Stimulated activated CD8-positive, alpha-beta memory T cell treated with anti-CD3 and anti-CD28 coated beads, Interleukin-4, amount 100 ng/mL, for 1 hour (primary cell): ENCODE measurements around the gene TANGO2.

ENCODE experiments used
- DNase-seq, 2 donors: peaks; one replicate each; pipeline ENCODE4 v3.0.0-alpha.2; 2020; ENCODE audit warnings: low read depth in 2 of 2, low spot score in 1 of 2

Gene TANGO2

DNA sequence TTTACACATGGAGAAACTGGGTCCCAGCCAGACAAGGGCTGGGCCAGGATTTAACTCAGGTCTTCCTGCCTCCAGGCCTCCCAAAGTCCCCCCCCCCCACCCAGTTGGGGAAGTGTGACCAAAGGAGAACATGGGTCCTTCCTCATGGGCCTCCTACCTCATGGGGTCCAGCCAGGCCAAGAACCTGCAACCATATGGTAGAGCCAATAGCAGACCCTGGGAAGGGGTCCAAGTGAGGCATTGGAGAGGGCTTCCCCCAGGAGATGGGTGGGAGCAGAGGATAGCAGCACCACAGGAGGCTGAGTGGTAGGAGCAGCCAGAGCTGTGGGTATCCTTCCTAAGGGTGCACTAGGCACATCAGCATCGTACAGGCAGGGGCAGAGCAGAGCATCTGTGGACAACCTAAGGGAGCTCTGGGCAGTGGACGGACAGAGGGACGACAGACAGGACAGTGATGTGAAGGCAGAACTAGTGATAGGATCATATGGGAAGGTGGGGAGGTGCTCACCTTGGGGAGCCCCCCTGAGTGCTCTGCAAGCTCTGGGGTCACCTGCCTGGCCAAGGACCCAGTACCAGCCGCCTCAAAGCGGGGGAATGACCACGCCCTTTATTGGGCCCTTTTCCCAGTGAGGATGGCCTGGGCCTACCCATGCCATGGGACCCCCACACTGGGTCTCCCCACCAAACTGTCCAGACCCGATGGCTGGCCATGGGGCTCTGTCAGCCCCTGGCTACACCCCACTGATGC is 8.7 kb upstream of the TANGO2 start:
- no peak for DNase-seq

DNA sequence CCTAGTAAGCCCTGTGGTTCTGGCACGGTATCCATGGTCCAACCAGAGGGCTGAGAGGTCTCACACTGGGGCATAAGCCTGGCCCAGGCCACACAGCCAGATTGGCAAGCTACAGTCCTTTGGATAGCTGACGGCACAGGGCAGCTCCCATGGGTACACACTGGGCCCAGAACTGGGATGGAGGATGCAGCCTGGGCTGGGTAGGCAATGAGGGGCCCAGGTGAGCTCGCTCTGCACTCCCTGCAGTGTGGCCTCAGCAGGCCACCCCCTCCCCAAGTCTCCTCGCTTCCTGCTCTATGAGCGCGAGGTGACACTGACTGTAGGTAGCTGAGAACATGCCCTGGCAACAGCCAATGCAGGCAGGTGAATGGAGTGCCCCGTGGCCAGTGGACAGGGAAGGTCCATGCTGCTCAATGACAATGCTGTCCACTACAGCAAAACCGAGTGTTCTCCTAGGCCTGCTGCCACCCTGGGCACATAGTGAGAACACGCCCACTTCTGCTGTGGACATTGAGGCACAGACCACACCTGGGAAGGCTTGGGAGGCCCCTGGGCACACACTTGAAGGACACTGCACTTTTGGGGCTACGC is 8.1 kb upstream of the TANGO2 start:
- no peak for DNase-seq

DNA sequence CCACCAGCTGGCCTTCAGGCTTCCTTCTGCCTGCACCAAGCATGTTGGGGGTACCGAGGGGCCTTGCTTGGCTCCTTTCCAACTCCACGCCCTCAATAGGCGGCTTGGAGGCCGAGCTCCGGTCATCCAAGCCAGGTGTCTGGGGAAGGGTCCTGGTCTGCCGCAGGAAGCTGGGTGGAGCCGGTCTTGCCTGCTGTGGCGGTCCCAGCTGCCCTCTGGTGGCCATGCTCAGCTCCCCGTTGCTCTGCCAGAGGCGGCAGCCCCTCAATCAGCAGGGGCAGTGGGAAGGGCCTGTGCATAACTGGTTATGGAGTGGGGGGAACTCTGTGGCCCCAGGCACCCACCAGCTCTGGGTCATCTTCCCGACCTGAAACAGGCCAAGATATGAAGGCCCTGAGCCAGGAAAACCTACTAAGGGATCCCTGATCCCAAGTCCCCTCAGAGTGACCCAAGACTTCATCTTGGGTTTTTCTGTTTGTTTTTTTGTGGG is 7.5 kb upstream of the TANGO2 start:
- DNase-seq, result no peak

DNA sequence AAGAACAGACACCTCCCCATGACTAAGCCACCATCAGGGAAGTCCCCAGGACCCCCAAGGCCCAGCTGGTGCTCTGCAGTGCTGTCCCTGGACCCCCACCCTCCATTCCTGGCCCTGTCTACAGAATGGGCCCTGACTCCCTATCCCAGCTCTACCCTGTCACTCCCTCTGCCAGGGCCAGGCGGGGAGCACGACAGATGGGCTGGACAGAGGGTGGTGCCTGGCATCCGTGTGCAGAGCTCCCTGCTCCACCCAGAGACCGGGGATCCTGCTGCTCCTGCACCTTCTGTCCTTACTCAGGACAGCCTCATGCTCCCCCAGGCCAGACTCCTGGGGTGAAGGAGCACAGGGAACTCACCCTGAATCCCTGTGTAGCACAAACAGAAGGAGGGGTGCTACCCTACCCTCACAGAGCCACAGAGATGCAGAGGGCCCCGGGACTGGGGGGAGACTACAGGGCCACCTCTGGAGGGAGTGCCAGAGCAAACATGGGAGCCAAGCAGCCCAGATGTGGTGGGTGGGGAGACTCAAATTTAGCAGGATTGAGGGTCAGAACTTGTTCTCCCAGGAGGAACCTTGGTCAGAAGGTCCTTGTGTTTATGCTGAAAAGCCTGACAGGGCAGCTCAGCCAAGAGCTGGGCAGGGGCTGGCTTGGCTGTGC is 6.3 kb upstream of the TANGO2 start:
- DNase-seq, result no peak

DNA sequence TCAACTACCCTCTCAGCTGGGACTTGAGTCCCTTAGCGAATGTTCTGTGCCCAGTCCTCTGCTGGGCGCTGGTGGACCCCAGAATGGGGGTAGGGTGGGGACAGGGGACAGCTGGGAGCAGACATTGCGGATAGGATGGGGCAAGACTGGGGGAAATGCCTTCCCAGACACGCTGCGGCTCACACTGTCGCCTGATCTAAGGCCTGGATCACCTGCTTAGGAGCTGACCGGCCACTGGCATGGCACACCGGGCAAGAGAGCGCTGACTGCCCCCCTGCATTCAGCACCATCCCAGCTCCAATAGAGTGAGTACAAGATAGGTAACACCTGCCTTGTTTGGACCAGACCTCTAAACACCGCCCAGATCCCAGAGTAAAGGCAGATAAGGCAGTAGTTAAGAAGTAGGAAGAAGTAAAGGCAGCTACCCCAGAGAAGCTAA is 5.7 kb upstream of the TANGO2 start:
- DNase-seq, result no peak

DNA sequence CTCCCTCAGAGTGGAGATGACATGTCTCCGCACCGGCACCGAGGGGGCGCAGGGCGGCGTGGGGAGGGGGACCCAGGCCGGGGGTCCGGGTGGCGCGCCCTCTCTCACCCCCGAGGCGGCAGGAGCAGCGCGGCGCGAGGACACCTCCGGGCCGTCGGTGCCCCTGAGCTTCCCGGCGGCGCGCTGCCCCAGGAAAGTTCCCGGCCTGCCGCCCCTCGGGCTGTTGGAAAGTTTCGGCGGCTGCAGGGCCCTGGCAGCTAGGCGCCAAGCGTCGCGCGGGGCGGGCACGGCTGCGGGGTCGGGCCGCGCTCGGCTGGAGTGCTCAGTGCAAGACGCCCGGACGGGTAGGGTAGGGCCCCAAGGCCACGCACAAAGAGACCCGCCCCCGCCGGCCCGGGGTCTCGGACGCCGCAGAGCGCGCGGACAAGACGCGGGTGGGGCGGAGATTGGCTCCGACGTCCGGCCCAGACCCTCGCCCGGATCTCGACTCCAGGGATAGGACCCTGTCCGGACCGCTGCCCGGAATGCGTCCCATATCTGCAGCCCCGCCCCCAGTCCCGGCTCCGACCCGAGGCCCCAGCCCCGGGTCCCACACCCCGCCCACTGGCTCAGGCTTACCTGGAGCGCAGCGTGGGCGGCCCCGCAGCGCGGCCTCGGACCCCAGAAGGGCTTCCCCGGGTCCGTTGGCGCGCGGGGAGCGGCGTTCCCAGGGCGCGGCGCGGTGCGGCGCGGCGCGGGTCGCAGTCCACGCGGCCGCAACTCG is 4.8 kb upstream of the TANGO2 start:
- no peak for DNase-seq

DNA sequence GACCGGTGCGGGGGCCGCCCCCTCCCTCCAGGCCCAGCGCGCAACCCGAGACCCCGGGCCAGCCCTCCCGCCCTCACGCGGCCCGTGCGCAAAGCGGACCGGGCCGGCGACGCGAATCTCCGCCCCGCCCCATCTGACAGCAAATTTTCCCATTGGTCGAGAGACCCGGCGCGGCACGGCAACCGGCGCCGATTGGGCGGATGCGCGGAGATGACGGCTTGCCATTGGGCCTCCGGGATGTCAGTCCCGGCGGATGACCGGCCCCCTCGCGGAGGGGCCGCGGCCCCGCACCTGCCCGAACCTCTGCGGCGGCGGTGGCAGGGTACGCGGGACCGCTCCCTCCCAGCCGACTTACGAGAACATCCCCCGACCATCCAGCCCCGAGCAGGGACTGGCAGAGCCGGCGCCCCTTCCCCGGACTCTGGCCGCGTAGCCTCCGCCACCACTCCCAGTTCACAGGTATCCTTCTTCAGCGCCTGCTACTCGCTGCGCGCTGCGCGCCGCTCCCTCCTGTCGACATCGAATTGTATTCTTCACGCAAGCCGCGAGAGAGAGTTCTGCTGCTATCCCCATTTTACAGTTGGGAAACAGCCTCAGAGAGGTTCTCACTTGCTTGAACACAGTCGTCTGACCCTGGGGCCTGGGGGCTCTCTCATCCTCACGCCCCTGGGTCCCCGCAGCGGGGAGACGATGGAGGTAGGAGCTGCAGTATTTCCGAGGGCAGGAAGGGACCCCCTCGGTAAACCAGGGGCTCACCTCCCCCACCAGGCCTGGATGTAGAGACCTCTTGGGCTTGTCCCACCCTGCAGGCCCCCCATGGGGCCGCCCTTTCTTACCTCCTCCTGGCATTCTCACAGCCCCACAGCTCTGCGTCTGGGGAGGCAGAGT is 3.9 kb upstream of the TANGO2 start, which contains the start of gene ARVCF:
TSS of gene ARVCF (minus strand) at position 90 of the 888 bp plus-strand sequence. CDS start 26,029 bp downstream, outside the sequence.
- peak; percentile 80 to 86 for DNase-seq

DNA sequence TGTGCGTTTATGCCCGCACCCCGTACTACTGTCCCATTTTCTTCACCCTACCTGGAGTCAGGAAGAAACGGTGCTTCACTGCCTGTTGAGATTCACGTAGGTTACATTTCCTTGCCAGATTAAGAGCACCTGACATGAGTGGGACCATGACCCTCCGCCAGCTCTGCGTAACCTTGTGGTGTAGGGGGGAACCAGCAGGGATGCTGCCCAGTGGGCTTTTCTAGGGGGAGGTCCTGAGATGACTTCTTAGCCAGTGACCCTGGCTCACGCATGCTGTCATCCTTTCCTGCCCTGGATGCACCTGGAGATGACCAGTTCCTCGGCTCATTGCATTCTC is 3.3 kb upstream of the TANGO2 start:
- DNase-seq, result no peak

DNA sequence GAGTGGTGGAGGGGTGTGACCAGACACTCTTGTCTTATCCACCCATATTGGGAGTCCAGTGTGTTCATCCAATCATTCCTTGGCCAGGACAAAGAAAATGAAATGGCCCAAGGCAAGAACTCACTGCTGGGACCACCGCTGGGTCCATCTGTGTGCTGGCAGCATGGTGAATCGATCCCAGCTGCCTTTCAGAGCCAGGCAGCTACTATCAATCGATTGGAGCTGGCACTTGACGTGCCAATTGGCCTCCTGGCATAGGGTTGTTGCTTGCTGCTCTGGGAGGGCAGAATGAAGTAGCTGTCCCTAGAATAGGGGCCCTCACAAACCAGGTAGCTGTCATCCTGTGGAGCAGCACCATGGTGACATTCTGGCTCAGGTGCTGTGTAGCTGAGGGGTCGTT is 2.9 kb upstream of the TANGO2 start:
- no peak for DNase-seq

DNA sequence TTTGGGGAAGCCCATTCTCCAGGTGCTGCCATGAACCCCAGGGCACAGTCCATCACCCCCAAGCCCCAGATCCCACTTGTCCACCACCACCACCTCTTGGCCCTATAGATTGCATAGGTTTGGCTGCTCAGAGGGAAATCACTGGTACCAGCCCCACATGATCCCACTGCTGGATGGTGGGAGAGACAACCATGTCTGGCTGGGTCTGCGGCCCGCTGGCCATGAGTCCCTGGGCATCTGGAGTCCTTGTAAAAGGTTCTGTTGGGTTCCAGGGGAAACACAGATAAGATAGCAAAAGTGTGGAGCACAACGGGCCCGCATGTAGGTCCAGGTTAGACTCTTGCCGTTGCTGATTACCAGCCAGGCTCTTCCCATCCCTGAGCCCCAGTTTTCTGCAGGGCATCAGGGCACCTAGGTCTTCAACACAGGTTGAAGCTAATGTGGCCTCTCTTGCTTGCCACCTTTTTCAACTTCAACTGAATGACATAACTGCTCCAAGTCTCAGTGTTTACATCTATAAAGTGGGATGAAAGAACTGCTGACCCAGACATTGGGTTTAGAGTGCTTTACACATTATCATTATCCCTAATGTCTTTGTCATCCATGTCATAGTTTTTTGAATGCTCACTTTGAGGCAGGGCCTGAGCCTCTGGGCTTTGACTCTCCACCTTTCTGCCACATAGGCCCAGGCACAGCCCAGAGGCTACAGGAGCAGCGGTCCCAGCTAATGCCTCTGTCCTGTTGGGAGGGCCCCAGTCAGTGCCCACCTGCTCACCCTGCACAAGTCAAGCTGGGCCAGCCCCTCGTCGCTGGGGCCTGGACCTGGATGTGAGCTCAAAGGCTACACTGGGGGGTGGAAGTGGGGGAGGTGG is 1.0 kb upstream of the TANGO2 start:
- DNase-seq, result no peak

DNA sequence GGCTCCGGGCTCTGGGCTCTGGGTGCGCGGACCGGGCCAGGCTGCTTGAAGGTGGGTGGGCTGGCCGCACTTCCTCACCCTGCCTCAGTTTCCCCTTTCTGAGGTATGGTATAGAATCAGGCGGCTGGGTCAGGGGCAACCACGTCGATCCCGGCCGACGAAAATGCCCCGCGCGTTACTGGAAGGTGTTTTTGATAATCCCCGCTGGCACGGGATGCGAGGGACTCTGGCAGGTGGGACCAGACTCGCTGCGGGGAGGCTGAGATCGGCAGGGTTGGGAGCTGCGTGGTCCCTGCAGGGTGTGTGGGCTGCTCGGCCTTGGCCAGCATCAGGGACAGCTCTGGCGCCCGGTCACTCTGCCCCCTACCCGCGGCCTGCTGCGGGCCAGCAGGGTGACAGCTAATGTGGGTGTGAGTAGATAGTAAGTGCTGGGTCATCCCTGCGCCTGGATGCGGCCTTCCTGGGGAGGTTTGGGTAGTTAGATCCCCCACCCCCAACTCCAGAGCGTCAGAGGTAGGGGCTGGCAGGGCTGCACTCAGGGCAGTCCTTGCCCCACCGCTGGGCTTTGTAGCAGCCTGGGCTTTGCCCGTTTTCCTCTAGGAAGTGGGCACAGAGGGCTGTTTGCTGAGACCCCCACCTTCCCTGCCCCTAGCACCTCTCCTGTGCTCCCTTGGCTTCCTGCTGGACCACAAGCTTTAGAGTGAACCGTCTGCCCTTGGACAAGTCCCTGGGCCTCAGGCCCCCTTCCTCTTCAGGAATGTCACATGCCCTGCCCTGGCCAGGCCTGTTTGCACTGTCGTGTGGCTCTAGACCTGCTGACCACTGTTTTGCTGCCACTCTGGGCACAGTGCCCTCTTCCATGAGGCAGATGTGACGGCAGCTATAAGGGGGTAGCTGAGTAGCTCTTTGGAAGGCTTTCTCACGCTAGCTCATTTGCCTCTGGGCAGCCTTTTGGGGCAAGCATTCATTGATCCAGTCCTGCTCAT is 579 bp downstream of the TANGO2 start:
- no peak for DNase-seq

DNA sequence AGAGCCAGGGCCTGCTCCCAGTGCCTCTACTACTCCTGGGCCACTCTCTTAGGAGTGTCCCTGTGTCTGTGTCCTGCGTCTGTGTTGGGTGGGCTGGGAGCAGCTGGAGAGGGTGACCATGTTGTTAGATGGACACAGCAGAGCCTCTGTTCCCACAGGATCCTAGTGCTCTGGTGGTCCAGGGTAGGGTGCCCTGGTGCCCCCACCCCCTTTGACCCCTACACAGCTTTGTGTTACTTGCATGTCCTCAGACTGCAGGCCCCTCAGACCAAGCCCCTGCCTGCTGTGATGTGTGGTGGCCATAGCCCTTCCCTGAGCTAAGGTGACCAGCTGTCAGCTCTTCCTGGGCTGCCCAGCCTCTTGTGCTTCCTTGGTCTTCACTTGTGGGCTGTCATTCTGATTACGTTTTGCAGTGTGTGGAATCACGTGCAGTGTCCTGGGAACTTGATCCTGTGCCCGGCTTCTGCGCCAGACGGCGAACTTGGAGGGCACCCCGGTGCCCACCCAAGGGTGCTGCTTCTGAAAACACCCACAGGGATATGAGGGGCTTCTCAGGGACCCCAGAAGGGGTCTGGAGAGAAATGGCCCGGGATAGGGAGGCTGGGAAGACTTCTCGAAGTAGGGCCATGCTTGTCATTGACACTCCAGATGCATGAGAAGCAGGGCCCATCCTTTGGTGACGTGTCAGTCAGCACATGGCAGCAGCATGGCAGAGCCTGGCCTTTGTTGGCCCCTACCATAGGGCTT is 1.5 kb downstream of the TANGO2 start:
- DNase-seq, result no peak

DNA sequence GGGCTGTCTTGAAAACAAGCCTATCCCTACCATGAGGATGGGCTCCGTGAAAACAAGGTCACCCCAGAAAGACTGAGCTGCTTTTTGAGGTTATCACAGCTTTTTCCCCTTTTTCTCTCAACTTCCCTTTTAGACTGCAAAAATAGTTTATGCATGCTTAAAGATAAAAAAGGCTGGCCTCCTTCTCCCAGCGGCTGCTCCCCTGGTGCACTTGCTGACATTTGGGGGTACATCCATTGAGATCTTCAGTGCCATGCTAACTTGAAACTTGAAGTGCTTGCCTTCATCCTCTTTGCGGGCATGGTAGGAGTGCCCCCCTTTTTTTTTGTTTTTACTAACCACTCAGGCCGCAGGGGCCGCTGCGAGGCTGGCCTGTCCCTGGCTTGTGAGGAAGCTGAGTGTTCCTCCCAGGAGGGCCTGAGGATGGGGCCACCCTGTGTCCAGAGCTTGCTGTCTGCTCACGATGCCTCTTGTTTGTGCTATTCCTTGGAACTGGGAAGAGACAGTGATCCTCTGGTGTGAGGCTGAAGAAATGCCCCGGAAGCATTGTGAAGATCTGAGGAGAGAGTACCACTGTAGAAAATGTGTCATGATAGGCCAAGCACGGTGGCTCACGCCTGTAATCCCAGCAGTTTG is 2.2 kb downstream of the TANGO2 start:
- DNase-seq, result no peak

DNA sequence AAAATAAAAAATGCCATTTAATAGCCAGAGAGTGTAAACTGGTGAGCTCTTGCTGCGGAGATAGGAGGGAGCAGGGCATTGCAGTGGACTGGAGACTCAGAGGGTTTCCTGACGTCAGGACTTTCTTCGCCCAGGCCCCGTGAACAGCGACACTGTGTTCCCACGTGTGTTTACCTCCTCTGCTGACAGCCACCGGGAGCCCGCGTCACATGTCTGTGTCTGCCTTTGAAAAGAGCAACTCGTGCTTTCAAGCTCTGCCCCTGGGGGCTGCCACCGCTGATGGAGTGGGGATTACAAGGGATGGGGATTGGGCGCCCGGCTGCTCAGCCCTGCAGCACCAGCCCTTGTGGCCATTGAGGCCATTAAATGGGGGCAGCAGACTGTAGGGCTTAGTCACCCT is 3.3 kb downstream of the TANGO2 start:
- no peak for DNase-seq

DNA sequence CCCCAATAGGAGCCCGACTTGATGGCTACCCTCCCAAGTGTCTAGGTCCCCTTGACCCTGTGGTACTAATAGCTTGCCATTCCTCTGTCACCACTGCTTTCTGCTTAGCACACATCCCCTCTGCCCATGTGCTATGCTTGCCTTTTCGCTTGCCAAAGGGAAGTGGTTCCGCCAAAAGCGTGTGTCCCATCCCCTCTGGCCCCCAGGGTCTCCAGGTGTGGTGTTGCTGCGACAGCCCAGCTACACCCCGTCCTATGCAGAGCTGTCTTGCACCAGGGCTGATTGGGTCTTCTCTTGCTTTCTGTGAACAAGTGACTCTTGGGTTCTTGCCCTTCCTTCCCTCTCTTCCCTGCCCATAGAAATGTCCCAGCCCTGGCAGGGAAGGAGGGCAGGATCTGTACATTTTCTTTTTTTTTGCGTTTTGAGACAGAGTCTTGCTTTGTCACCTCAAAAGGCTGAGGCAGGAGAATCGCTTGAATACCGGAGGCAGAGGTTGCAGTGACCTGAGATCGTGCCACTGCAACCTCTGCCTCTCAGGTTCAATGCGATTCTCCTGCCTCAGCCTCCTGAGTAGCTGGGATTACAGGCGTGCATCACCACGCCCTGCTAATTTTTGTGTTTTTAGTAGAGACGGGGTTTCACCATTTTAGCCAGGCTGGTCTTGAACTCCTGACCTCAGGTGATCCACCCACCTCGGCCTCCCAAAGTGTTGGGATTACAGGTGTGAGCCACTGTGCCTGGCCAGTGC is 3.9 kb downstream of the TANGO2 start:
- DNase-seq, result no peak

DNA sequence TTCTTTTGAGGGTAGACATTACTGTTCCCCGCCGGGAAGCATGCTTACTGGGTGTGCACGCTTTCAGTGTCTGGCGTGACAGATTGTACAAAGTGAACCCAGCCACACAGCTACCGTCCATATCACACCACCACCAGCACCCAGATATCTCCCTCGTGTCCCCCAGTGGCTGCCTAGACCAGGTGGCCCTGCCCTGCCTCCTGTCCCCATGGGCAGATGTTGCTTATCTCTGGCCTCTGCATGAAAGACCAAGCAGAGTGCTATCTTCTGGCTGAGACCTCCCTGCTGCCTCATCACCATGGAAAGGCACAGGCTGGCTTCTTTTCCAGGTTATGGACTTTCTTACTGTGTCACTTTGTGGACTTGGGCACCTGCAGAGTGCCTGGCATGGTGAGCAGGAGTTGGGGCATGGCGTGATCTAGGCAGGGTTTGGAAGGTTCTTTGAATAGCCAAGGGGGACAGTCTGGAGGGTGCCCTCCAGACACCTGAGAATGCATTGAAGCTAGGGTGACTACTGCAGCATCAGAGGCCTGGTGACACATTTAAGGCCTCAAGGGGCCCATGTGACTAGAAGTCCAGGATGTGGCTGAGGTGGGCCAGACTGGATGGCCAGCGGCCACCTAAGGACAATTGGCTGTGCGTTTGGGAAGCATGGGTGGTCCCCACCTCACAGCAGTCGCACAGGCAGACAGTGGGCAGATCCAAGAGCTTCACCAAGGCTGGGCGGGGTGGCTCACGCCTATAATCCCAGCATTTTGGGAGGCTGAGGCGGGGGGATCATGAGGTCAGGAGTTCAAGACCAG is 4.7 kb downstream of the TANGO2 start:
- DNase-seq, result no peak
